Measurements from ENCODE around the gene LRRK2.

DNA sequence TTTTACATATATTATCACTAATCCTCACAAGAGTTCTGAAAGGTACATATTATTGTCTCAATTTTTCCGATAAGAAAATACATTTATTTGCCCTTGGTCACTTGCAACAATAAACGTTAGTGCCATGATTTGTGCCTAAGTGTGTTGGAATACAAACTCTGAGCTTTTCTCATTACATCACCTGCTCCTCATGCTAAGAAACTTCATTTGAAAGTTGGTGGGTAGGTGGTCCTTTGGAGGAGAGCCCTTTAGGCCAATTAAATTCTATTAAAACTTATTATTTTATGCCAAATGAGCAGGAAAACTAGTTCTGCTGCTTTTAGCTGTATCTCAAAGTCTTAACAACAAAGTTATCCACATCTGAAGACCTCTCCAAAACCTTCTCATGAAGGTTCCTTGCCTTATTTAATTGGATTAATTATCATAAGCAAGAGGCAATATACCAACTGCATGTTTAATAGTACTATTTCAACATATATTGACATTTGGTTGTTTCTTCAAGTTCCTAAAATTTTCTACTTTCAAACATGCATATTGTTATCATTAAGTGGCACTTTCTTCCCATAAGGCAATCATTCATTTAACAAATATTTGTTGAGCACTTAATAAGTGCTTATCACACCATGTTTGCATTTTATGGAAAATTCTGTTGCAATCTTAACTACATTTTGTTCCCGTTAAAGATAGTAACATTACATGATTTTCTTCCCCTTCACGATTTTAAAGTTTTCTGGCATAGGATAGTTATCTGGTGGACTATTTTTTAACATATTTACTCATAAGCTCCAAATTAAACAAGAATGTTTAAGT, 40.1 kb upstream of the LRRK2 start:
- TF ChIP-seq CTCF (IDR thresholded peaks at IDR 0.05): no peak
- no peak for TF ChIP-seq ZFX (IDR thresholded peaks at IDR 0.05; ENCODE audit: borderline replicate concordance)
